A172 (cell line): ENCODE results near the gene KCNG2. TPM values are rescaled to one million over a fixed set of nuclear protein-coding genes. Genes with fewer than 3 reads are reported as not detected.

Source experiments
- DNase-seq: peaks from one replicate; pipeline ENCODE4 v3.0.0-alpha.2; 2015; ENCODE audit warnings: low spot score
- total RNA-seq: library from RNA; depleted of rRNA; stranded (reverse); fragments of >200 nt; shearing (Covaris generic); gene quantifications from 2 replicates; pipeline ENCODE4 v1.2.3, GENCODE V29; 2014

Gene KCNG2
- total RNA-seq, 1 experiment from 2014 or later: not detected

GRCh38 chr18:79819064-79819967, 21.6 kb downstream of the KCNG2 start:
- no peak for DNase-seq

DNA sequence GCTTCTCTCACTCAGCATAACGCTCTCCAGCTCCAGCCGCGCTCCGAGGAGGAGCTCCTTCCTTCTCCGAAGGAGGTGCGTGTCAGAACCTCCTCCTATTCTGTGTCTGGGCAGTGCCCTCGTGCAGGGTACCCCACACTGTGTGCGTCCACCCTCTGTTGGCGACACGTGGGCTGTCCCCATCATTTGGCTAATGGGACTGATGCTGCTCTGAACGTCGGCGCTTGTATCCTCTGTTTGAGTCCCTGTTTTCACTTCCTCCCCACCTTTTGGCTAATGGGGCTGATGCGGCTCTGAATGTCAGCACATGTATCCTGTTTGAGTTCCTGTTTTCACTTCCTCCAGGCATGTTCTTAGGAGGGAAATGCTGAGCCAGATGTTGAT, 22.2 kb downstream of the KCNG2 start:
- DNase-seq: no peak

- DNase-seq: no peak
These were observed 25.4 kb downstream of the KCNG2 start for GRCh38 chr18:79823120-79823519.

- no peak for DNase-seq
These were observed 28.2 kb downstream of the KCNG2 start for GRCh38 chr18:79825913-79826312.

DNA sequence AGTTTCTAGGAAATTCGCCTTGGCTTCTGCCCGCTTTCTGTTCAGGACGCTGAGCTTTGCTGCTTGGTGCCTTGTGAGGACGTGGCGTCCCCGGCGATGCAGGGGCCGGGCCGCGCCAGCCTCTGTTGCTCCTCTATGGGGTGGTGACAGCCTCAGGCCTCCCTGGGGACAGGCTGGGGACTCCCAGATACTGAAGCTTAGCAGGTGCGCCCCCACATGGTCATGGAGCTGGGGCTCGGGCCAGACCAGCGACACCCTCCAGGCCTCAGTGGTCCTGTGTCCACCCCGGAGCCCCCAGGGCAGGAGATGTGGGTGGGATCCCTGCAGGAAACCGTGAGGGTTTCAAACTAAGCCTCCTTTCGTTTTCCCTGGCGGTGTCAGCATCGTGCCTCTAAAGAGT, 29.2 kb downstream of the KCNG2 start:
- DNase-seq: no peak

DNA sequence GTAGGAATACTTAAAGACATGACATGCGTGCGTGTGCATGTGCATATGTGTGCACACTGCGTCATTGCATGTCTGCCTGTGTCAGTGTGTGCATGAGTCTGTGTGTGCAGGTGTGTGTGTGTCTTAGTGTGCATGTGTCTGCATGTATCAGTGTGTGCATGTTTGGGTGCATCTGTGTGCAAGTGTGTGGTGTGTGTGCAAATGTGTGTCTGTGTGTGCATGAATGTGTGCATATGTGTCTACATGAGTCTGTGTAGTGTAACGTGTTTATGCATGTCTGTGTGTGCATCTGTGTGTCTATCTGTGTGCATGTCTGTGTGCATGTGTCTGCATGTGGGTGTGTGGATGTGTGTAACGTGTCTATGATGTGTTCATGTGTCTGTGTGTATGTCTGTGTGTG, 30.5 kb downstream of the KCNG2 start:
- DNase-seq: no peak

DNA sequence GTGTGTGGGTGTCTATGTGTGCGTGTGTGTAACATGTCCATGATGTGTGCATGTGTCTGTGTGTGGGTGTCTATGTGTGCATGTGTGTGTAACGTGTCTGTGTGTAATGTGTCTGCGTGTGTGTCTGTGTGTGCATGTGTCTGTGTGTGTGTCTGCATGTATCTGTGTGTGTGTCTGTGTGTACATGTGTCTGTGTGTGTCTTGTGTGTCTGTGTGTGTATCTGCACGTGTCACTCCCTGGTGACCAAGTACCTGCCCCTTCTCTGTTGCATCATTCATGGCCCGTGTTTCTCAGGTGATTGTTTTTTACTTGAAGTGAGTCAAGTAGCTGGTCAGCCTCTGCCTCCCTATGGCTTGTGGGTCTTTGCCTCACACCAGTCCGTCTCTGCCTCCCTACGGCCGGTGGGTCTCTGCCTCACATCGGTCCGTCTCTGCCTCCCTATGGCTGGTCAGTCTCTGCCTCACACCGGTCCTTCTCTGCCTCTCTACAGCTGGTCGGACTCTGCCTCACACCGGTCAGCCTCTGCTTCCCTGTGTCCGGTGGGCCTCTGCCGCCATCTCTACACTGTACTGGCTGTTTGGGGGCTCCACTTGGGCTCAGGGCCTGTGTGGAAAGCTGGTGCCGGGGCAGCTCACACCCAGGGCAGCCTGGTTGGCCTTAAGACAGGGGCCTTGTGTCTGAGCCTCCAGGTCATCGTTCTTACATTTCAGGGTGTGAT, 31.6 kb downstream of the KCNG2 start:
- no peak for DNase-seq

GRCh38 chr18:79832169-79832568, 34.4 kb downstream of the KCNG2 start:
- DNase-seq: no peak

- DNase-seq: no peak
These were observed 37.1 kb downstream of the KCNG2 start for GRCh38 chr18:79834834-79835233.

DNA sequence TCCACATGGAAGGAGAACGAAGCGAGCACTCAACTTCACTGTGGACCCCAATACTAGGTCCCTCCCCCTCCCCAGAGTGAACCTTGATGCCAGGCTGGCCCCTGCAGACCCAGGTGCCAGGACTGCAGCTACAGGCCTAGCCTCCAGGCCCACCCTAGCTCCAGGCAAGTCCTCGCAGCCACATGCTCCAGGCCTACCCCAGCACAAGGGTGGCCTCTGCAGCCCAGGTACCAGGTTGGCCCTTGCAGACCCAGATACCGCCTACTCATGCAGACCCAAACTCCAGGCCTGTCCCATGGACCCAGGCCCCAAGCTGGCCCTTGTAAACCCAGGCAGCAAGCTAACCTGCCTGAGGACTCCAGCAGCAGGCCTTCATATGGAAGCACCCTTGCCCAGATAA, 44.2 kb downstream of the KCNG2 start:
- no peak for DNase-seq

GRCh38 chr18:79844999-79845563, 47.3 kb downstream of the KCNG2 start:
- DNase-seq: no peak

DNA sequence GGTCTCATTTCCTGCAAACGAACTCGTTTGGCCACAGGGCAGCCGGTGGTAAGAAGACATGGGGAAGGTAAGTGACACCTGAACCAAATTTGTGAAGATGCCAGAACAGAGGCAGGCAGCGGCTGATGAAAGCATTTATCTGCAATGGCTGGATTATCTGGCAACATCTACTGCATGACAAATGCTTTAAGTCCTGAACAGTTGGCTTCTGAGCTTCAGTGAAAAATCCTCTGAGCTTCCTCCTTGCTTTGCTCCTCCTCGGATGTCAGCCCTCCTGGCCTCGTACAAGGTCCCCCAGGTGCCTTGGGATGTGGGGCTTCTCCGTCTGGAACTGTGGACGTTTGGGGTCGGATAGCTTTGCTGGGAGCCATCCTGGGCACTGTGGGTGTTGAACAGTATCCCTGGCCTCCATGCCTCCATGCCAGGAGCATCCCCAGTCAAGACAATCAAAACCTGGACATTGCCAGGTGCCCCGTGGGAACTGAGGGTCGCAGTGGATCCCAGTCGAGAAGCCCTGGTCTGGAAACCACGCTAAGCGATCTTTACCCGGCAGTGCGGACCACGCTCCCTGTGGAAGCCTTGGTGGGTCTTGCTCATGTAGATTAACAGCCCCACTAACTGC, 49.3 kb downstream of the KCNG2 start:
- DNase-seq: no peak

GRCh38 chr18:79847606-79848293, 50.0 kb downstream of the KCNG2 start:
- no peak for DNase-seq

- DNase-seq: no peak
These were observed 50.5 kb downstream of the KCNG2 start for GRCh38 chr18:79848294-79848578.

DNA sequence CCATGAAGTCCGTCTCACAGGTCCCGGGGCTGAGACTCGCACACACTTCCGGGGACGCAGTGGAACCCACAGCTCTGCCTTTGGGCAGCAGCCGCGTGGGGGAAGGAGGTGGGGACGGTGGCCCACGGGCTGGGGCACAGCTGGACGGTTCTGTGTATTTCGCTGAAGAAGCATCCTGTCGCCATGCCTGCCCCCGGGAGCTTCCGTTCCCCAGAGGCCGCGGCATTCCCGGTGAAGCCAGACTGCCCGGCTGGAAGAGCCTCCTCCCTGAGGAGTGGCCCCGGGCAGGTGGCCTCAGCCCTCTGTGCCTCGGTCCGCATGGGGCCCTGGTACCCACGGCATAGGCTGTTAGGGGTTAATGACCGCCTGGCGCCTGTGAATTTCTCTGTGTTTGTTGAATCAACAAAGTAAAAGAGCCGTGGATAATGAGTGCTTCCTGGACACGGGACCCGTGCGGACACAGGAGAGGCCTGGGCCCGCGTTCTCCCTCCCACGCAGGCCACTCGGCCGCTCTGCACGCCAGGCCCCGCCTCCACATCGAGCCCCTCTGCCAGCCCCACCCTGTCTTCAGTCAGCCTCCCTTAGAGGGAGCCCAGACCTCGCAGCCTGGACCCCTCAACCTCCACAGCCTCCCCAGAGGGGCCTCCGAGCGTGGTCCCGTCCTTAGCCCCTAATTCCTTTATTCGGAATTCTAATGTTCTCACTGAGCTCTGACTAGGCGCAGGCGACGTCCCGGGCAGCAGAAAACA, 51.0 kb downstream of the KCNG2 start:
- no peak for DNase-seq

GRCh38 chr18:79849328-79850207, 51.8 kb downstream of the KCNG2 start:
- no peak for DNase-seq

DNA sequence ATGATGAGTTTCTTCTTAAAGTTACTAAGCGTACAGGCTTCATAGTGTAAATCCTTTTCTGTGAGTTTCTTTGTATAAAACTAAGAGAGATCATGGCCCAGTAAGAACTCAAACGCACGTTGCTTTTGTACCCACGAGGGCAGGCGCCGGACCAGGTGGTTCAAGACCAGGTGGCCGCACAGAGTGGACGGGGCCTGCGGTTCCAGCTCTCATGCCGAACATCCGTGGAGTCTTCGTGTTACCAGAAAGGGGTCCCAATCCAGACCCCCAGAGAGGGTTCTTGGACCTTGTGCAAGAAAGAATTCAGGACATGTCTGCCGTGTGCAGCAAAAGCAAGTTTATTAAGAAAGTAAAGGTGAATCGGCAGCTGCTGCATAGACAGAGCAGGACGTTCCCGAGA, 53.0 kb downstream of the KCNG2 start:
- DNase-seq: no peak

GRCh38 chr18:79851489-79851888, 53.8 kb downstream of the KCNG2 start:
- DNase-seq: no peak

GRCh38 chr18:79851950-79852349, 54.2 kb downstream of the KCNG2 start:
- DNase-seq: no peak
